Esophagus muscularis mucosa (tissue), 4 donors: ENCODE results near the gene ABHD17B. TPM values are rescaled to one million over a fixed set of nuclear protein-coding genes. Genes with fewer than 3 reads are reported as not detected.

Experiments
- DNase-seq: peaks from one replicate; pipeline ENCODE4 v3.0.0-alpha.2; 2017; ENCODE audit errors: extremely low spot score
- H3K27ac ChIP-seq, 4 donors: fragments of 200-600 bp; sonication (generic); replicated peaks in 1 of 4; 1 replicate in 3 of 4; 2 replicates in 1 of 4; pipeline ENCODE4 v1.5.1; 2016 to 2019; ENCODE audit warnings: mild to moderate bottlenecking in 1 of 4
- H3K27me3 ChIP-seq, 4 donors: fragments of 200-600 bp; sonication (generic); one replicate each; pipeline versions ENCODE4 v1.5.1 to v1.6.0; 2016 to 2019
- H3K36me3 ChIP-seq, 4 donors: fragments of 200-600 bp; sonication (generic); one replicate each; pipeline ENCODE4 v1.5.1; 2016 to 2019
- H3K4me1 ChIP-seq, 4 donors: fragments of 200-600 bp; sonication (generic); one replicate each; pipeline ENCODE4 v1.5.1; 2016 to 2019
- H3K4me3 ChIP-seq, 4 donors: fragments of 200-600 bp; sonication (generic); 1 replicate in 2 of 4; 2 replicates in 2 of 4; pipeline ENCODE4 v1.5.1; 2016 to 2019; ENCODE audit warnings: mild to moderate bottlenecking in 4 of 4, moderate library complexity in 1 of 4
- H3K9me3 ChIP-seq, 4 donors: fragments of 200-600 bp; sonication (generic); 1 replicate in 3 of 4; 2 replicates in 1 of 4; pipeline ENCODE4 v1.5.1; 2016 to 2019
- EP300 ChIP-seq: sonication (generic); formaldehyde crosslinking; IDR thresholded peaks from one replicate; pipeline ENCODE4 v1.6.1; 2017; ENCODE audit warnings: antibody characterized with exemption
- POLR2A ChIP-seq: fragments of 450-650 bp; IDR thresholded peaks from one replicate; pipeline ENCODE4 v1.6.1; 2017; ENCODE audit warnings: antibody characterized with exemption, moderate library complexity, mild to moderate bottlenecking, low read depth
- POLR2AphosphoS5 ChIP-seq, 2 donors: sonication (generic); formaldehyde crosslinking; IDR thresholded peaks; one replicate each; pipeline ENCODE4 v1.6.1; 2017; ENCODE audit warnings: antibody characterized with exemption in 2 of 2
- WGBS: methylation state at CpG from one replicate; pipeline ENCODE4 v1.1.5; 2018; 5-methylcytosine and 5-hydroxymethylcytosine counted together
- intact Hi-C: fragments of 100-400 bp; cut with DNase I; formaldehyde crosslinking; loops from one replicate; pipeline ENCODE4 v1.15.1; 2023
- total RNA-seq, 4 donors: library from RNA; depleted of rRNA; stranded (reverse); fragments of >200 nt; gene quantifications; one replicate each; pipeline versions ENCODE4 v1.1.0 to v1.2.1, GENCODE V29; 2016
- TF ChIP-seq, protein P1 (sequence below), 3 experiments: fragments of 200-600 bp in 2 of 3; fragments of 450-650 bp in 1 of 3; sonication (generic) in 2 of 3; IDR thresholded peaks; one replicate each; pipeline ENCODE4 v1.5.1; 2017 to 2019; ENCODE audit warnings: antibody characterized with exemption in 3 of 3, mild to moderate bottlenecking in 2 of 3, moderate library complexity in 1 of 3

Gene ABHD17B
- total RNA-seq, 4 donors from 2014 or later, result 10.4 to 20.4 (median 16.4) TPM

DNA sequence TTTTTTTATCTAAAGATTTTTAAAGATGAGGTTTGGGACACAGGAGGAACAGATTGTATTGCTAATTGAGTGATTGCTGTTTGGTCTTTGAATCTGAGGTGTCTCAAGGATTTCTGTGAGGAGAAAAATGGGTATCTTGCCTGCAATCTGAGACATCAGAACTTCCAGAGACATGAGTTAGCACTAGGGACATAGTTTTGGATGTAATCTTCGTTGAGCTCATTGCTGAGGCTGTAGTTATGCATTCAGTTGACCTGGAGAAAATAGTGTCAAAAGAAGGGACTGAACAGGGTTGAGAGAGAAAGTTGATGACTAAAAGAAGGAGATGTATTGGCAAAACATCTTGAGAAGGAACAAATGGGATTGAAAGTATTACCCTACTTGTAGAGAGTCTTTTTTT, 25.1 kb upstream of the ABHD17B start:
- TF ChIP-seq, protein P1, sequence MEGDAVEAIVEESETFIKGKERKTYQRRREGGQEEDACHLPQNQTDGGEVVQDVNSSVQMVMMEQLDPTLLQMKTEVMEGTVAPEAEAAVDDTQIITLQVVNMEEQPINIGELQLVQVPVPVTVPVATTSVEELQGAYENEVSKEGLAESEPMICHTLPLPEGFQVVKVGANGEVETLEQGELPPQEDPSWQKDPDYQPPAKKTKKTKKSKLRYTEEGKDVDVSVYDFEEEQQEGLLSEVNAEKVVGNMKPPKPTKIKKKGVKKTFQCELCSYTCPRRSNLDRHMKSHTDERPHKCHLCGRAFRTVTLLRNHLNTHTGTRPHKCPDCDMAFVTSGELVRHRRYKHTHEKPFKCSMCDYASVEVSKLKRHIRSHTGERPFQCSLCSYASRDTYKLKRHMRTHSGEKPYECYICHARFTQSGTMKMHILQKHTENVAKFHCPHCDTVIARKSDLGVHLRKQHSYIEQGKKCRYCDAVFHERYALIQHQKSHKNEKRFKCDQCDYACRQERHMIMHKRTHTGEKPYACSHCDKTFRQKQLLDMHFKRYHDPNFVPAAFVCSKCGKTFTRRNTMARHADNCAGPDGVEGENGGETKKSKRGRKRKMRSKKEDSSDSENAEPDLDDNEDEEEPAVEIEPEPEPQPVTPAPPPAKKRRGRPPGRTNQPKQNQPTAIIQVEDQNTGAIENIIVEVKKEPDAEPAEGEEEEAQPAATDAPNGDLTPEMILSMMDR (IDR thresholded peaks at IDR 0.05), result no peak
- no peak for TF ChIP-seq EP300
- TF ChIP-seq POLR2A, result no peak
- TF ChIP-seq POLR2AphosphoS5 (IDR thresholded peaks at IDR 0.05), result no peak
- no peak overlapping the region for H3K4me3 ChIP-seq
- intact Hi-C loops, result no loop called here
- WGBS, result 65% methylated on average over 1 of the region's 1 CpG
- H3K9me3 ChIP-seq, result no peaks in the 10 kb centered on the region
- no peak for DNase-seq
- no peaks in the 10 kb centered on the region for H3K36me3 ChIP-seq
- H3K4me1 ChIP-seq, result no peaks in the 10 kb centered on the region
- no peak overlapping the region for H3K27ac ChIP-seq
- H3K27me3 ChIP-seq, result no peaks in the 10 kb centered on the region

DNA sequence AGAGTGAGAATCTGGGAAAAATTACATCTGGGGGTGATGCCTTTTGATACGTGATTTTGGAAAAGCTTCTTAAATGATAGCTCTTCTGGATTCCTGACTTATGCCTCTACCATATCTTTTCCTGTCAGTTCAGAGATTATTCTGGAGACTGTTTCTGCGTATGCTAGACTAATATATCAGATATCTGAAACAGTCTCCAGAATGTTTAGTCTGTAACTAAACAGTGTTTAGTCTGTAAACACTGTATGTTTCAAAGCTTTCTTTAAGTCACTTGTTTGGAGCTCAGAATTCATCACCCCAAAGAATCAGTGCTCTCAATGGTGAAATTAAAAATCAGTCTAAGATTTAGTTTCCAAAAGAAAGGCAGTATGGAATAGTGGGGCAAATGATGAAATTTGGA, 20.2 kb upstream of the ABHD17B start:
- no peak for DNase-seq
- Histone ChIP-seq H3K9me3 (no peaks in the 10 kb centered on the region), H3K4me3 (no peak overlapping the region), H3K36me3 (no peaks in the 10 kb centered on the region), H3K27me3 (no peaks in the 10 kb centered on the region), H3K4me1 (no peaks in the 10 kb centered on the region), H3K27ac (no peak overlapping the region)
- intact Hi-C loops, result no loop called here
- WGBS, result 87% methylated on average over 2 of the region's 2 CpGs
- TF ChIP-seq, protein P1 (IDR thresholded peaks at IDR 0.05), result no peak
- TF ChIP-seq EP300, result no peak
- TF ChIP-seq POLR2AphosphoS5 (IDR thresholded peaks at IDR 0.05), result no peak
- no peak for TF ChIP-seq POLR2A

DNA sequence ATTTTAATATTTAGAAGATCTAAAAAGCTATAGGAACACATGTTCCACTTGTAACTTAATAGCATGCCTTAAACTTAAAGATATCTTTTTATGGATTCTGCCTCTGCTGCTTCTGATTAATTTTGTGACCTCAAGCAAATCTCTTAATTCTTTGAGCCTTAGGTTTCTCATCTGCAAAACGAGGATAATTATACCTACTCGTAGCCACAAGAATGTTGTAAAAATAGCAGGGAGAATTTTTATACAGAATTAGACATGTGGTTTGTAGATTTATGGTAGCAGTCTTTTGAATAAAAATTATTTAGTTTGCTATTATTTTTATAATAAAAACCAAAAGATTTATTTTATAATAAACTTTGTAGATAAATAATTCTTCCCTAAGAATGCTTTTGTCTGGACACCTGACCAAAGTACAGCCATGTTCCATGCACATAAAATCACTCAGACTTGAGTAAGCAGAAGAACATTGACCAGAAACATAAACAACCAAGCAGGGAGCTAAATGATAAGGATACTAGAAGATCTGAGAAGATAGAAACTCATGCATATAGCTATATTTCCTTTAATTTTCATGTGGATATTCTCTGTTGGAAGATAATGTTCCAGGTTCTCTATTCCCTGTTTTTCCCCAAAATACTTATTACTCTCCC, 18.9 kb upstream of the ABHD17B start:
- intact Hi-C loops, result no loop called here
- H3K4me1 ChIP-seq, result no peaks in the 10 kb centered on the region
- no peaks in the 10 kb centered on the region for H3K27me3 ChIP-seq
- 73% methylated on average over 2 of the region's 2 CpGs for WGBS
- no peaks in the 10 kb centered on the region for H3K9me3 ChIP-seq
- H3K4me3 ChIP-seq, result no peak overlapping the region
- TF ChIP-seq EP300 (no peak), POLR2AphosphoS5 (IDR thresholded peaks at IDR 0.05) (no peak), POLR2A (no peak)
- TF ChIP-seq, protein P1 (IDR thresholded peaks at IDR 0.05), result no peak
- H3K27ac ChIP-seq, result no peak overlapping the region
- no peaks in the 10 kb centered on the region for H3K36me3 ChIP-seq
- no peak for DNase-seq

DNA sequence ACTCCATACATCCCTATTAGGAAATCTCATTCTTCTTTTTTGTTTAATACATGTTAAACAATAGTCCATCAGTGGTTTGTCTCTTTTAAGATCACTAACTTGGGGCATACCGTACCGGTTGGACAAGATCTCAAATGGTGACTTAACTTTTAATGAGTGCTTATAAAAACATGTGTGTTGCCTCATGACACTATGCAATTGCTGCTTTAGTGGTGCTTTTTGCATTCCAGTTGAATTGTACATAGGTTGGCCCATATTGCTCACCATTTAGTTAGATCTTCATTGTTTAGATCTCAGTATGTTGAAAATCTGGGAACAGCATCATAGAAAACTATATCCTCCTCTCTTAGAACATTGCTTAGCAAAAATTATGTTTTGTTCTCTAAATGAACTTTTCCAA, 18.2 kb upstream of the ABHD17B start:
- intact Hi-C loops, result no loop called here
- Histone ChIP-seq H3K4me3 (no peak overlapping the region), H3K27ac (no peak overlapping the region), H3K27me3 (no peaks in the 10 kb centered on the region), H3K4me1 (no peaks in the 10 kb centered on the region), H3K9me3 (no peaks in the 10 kb centered on the region), H3K36me3 (no peaks in the 10 kb centered on the region)
- no peak for DNase-seq
- WGBS, result 99% methylated on average over 2 of the region's 2 CpGs
- no peak for TF ChIP-seq EP300
- no peak for TF ChIP-seq POLR2A
- TF ChIP-seq, protein P1 (IDR thresholded peaks at IDR 0.05), result no peak
- TF ChIP-seq POLR2AphosphoS5 (IDR thresholded peaks at IDR 0.05), result no peak

DNA sequence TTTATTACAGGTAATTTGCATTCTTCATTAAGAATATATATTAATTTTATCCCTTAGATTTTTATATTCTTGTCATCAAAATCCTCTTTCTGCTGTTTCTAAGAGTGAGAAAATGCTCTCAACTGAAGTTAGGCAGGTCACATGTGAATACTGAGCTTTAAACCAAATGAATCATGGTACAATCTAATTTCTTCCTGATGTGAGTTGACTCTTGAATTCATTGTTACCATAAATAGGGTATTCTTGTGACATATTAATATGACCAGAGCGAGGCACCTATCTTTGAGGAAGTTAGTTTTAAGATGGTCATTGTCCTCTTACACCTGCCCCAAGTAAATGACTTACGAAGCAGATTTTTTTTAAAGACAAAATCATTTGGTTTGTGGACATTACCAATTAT, 17.8 kb upstream of the ABHD17B start:
- WGBS, result 97% methylated on average over 2 of the region's 2 CpGs
- no peaks in the 10 kb centered on the region for H3K27me3 ChIP-seq

More for the DNA sequence above, 17.8 kb upstream of the ABHD17B start:
- intact Hi-C loops, result no loop called here
- H3K4me3 ChIP-seq, result no peak overlapping the region
- H3K4me1 ChIP-seq, result peaks cover 0 to 1% (median 0%) of the 10 kb centered on the region in 4 donors
- no peaks in the 10 kb centered on the region for H3K9me3 ChIP-seq
- no peaks in the 10 kb centered on the region for H3K36me3 ChIP-seq
- DNase-seq, result no peak
- no peak overlapping the region for H3K27ac ChIP-seq
- TF ChIP-seq POLR2AphosphoS5 (IDR thresholded peaks at IDR 0.05) (no peak), EP300 (no peak), POLR2A (no peak)
- TF ChIP-seq, protein P1 (IDR thresholded peaks at IDR 0.05), result no peak
